Measurements from ENCODE around the gene OPRM1. TPM values are rescaled to one million over a fixed set of nuclear protein-coding genes. Genes with fewer than 3 reads are reported as not detected.
A peak's percentile ranks its signal among the peaks of the same experiment; 100 is the strongest.

OPRM1 gene
- total RNA-seq, 1 experiment from 2014 or later, result not detected

DNA sequence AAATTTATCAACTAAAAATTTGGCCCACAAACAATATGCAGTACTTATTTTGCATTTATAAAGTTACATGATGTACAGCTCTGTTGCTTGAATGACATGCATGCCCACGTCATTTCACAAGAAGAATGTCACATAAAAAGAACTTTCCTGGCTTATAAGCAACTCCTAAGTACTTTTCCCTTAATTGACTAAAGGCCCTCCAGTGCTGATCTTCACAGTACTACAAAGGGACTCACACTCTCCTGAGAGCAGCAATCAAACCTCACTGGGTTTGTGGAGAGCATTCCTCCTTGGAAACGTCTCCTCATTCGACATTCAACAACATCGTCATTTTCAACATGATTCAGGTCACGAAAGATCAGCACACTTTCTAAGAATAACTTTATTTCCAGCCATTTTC is 206.5 kb downstream of the OPRM1 start:
- Histone ChIP-seq H3K4me2 (ENCODE audit: insufficient read depth, insufficient read length, low read length) (no peak overlapping the region), H2BK5ac (ENCODE audit: insufficient read length, low read length) (no peak overlapping the region), H3K27me3 (ENCODE audit: insufficient read depth, low read length) (no peaks in the 10 kb centered on the region), H4K5ac (ENCODE audit: insufficient read length, low read depth, low read length) (no peak overlapping the region), H4K20me1 (ENCODE audit: control insufficient read depth, insufficient read depth, insufficient read length) (no peaks in the 10 kb centered on the region), H4K8ac (replicated peaks; ENCODE audit: insufficient read length, low read depth, low read length) (no peak overlapping the region), H3K27ac (ENCODE audit: insufficient read length, low read depth, low read length) (no peak overlapping the region), H3K79me1 (ENCODE audit: insufficient read depth, low read depth, low read length, poor library complexity, severe bottlenecking) (no peaks in the 10 kb centered on the region), H2BK12ac (ENCODE audit: insufficient read length, low read depth, low read length) (no peak overlapping the region), H2AFZ (ENCODE audit: low read length) (no peak overlapping the region), H3K18ac (ENCODE audit: insufficient read length, low read depth, low read length) (no peak overlapping the region), H2BK20ac (ENCODE audit: low read depth, low read length, poor library complexity, severe bottlenecking) (no peak overlapping the region), H3K4me1 (ENCODE audit: insufficient read depth, low read length) (peaks cover 12% of the 10 kb centered on the region; the same call in 1 of the 2 replicates), H4K91ac (ENCODE audit: insufficient read length, low read depth, low read length) (no peak overlapping the region), H3K23ac (ENCODE audit: insufficient read length, low read depth, low read length) (no peak overlapping the region), H2BK120ac (ENCODE audit: low read depth, low read length, poor library complexity, severe bottlenecking) (no peak overlapping the region), H3T11ph (ENCODE audit: low read length) (no peak overlapping the region), H2BK15ac (ENCODE audit: low read depth, low read length) (no peak overlapping the region), H3K23me2 (ENCODE audit: insufficient read length, low read depth, low read length, poor library complexity, severe bottlenecking) (no peaks in the 10 kb centered on the region), H3K79me2 (ENCODE audit: insufficient read depth, low read length) (no peaks in the 10 kb centered on the region), H3K4ac (ENCODE audit: low read depth, low read length) (no peak overlapping the region), H3K56ac (ENCODE audit: insufficient read length, low read depth, low read length) (no peak overlapping the region), H3K14ac (ENCODE audit: insufficient read depth, low read length) (no peak overlapping the region), H3K9me3 (ENCODE audit: control insufficient read depth, low read depth, low read length) (no peaks in the 10 kb centered on the region), H2AK5ac (ENCODE audit: insufficient read length, low read length) (no peak overlapping the region), H3K9ac (ENCODE audit: extremely low read depth, insufficient read length, low read length) (no peak overlapping the region)
- Mint-ChIP-seq H3K4me1 (peaks cover 53 to 66% of the 10 kb centered on the region in 2 experiments), H3K36me3 (ENCODE audit: insufficient read depth in 1 of 3, low read depth in 3 of 3) (no peaks in the 10 kb centered on the region; a peak in 1 of 7 replicates), H3K27me3 (ENCODE audit: low read depth) (no peaks in the 10 kb centered on the region), H3K4me3 (no peak overlapping the region), H3K9me3 (no peaks in the 10 kb centered on the region; a peak in 1 of 5 replicates), H3K27ac (peak overlapping the region in 2 of 3 experiments; percentile 29 to 56; a peak in 4 of 7 replicates)
- whole genome bisulfite sequencing (ENCODE audit: extremely low coverage, insufficient read length, low lambda C conversion rate), result no CpG with 5 or more reads among the region's 5 CpGs
- TF ChIP-seq, protein P1, sequence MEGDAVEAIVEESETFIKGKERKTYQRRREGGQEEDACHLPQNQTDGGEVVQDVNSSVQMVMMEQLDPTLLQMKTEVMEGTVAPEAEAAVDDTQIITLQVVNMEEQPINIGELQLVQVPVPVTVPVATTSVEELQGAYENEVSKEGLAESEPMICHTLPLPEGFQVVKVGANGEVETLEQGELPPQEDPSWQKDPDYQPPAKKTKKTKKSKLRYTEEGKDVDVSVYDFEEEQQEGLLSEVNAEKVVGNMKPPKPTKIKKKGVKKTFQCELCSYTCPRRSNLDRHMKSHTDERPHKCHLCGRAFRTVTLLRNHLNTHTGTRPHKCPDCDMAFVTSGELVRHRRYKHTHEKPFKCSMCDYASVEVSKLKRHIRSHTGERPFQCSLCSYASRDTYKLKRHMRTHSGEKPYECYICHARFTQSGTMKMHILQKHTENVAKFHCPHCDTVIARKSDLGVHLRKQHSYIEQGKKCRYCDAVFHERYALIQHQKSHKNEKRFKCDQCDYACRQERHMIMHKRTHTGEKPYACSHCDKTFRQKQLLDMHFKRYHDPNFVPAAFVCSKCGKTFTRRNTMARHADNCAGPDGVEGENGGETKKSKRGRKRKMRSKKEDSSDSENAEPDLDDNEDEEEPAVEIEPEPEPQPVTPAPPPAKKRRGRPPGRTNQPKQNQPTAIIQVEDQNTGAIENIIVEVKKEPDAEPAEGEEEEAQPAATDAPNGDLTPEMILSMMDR (conservative IDR thresholded peaks at IDR 0.05), result no peak
- DNase-seq, result no peak

All from H9 (cell line).